A549 (cell line): ENCODE data around the gene TCERG1.

Source experiments
- BCL3 ChIP-seq: fragments of >200 bp; sonication (Bioruptor Twin); formaldehyde crosslinking; IDR thresholded peaks from 3 replicates; pipeline ENCODE4 v1.6.1; 2016
- CEBPB ChIP-seq, 2 experiments: fragments of >200 bp in 1 of 2; sonication (Bioruptor Twin) in 1 of 2; formaldehyde crosslinking in 1 of 2; IDR thresholded peaks; 2 replicates each; pipeline ENCODE4 v1.6.1; 2012 to 2016
- CHD2 ChIP-seq: fragments of 150-350 bp; IDR thresholded peaks from 2 replicates; pipeline ENCODE4 v1.6.1; 2014; ENCODE audit warnings: low read length; ENCODE audit not compliant: partially characterized antibody
- CTCF ChIP-seq: fragments of >200 bp; sonication (Bioruptor Twin); formaldehyde crosslinking; IDR thresholded peaks from 3 replicates; pipeline ENCODE4 v1.5.1; 2016
- EHMT2 ChIP-seq: fragments of 200-600 bp; sonication (generic); IDR thresholded peaks from 2 replicates; pipeline ENCODE4 v1.6.1; 2016; ENCODE audit warnings: antibody characterized with exemption, low read depth, mild to moderate bottlenecking, moderate library complexity
- EP300 ChIP-seq, 2 experiments: fragments of >200 bp; sonication (Bioruptor Twin); formaldehyde crosslinking; IDR thresholded peaks; 2 replicates in 1 of 2; 3 replicates in 1 of 2; pipeline ENCODE4 v1.6.1; 2016 to 2017
- JUNB ChIP-seq: fragments of >200 bp; sonication (Bioruptor Twin); formaldehyde crosslinking; IDR thresholded peaks from 2 replicates; pipeline ENCODE4 v1.6.1; 2016
- MAX ChIP-seq: IDR thresholded peaks from 2 replicates; pipeline ENCODE4 v1.6.1; 2012
- NR3C1 ChIP-seq: fragments of >200 bp; sonication (Bioruptor Twin); formaldehyde crosslinking; IDR thresholded peaks from 3 replicates; pipeline ENCODE4 v1.6.1; 2017
- POLR2A ChIP-seq: IDR thresholded peaks from 2 replicates; pipeline ENCODE4 v1.6.1; 2012; ENCODE audit warnings: mild to moderate bottlenecking, low read length
- REST ChIP-seq: fragments of 200-600 bp; sonication (generic); IDR thresholded peaks from 2 replicates; pipeline ENCODE4 v1.6.1; 2016; ENCODE audit warnings: antibody characterized with exemption, mild to moderate bottlenecking, moderate library complexity
- ZNF302 ChIP-seq: fragments of 250-450 bp; sonication (Bioruptor Pico); IDR thresholded peaks from 2 replicates; pipeline ENCODE4 v1.9.0; 2021; ENCODE audit warnings: inconsistent platforms, mild to moderate bottlenecking, moderate library complexity

- TF ChIP-seq MAX (no peak), CTCF (no peak), EHMT2 (no peak), REST (no peak), POLR2A (no peak), ZNF302 (CRISPR knock-in tag) (no peak), CEBPB (IDR thresholded peaks at IDR 0.05) (no peak), NR3C1 (no peak), BCL3 (no peak), JUNB (no peak), EP300 (IDR thresholded peaks at IDR 0.05) (no peak), CHD2 (no peak)
Observed at GRCh38 chr5:146527785-146528184, 80.7 kb downstream of the TCERG1 start.
